GM12801 (cell line): ENCODE measurements around the gene ADD1.

ENCODE experiments used
- CTCF ChIP-seq: IDR thresholded peaks from one replicate; pipeline ENCODE4 v1.5.1; 2011; ENCODE audit warnings: control low read depth; ENCODE audit not compliant: insufficient read length; ENCODE audit errors: extremely low read depth

Gene ADD1

GRCh38 chr4:2816401-2816954 lies 27.2 kb upstream of the ADD1 start:
- TF ChIP-seq CTCF = no peak

- TF ChIP-seq CTCF = no peak
Measured at GRCh38 chr4:2817137-2817536, 26.5 kb upstream of the ADD1 start.

DNA sequence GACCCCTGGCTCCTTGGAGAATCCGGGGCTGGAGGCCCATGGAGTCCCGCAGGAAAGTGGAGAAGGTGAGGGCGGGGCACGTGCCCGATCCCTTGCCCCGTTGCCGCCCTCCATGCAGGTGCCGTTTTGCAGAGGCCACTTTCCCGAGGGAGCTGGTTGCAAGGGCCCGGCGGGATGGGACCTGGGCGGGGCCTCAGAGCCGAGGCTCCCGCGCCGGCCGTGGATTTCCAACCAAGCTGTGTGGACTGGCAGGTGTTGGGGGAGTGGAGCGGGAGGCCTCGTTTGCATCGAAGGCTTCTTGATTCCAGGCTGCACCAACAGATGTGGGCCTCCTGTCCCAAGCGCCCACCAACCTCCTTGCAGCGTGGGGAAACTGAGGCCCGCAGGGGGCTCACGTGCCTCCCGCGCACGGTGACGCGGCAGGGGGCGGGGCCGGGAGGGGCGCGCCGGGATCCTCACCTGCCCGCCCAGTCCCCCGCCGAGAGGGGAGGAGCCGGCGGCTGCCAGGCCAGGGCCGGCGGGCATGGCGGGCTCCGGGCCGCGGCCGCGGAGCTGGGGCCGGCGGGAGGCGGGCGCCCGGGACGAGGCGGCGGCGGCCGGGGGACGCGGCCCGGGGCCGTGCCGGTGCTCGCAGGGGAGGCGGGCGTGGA lies 25.8 kb upstream of the ADD1 start:
- TF ChIP-seq CTCF = no peak

- TF ChIP-seq CTCF = no peak
Measured at GRCh38 chr4:2818351-2818939, 25.2 kb upstream of the ADD1 start.

- TF ChIP-seq CTCF = no peak
Measured at GRCh38 chr4:2819244-2820215, 24.1 kb upstream of the ADD1 start.

DNA sequence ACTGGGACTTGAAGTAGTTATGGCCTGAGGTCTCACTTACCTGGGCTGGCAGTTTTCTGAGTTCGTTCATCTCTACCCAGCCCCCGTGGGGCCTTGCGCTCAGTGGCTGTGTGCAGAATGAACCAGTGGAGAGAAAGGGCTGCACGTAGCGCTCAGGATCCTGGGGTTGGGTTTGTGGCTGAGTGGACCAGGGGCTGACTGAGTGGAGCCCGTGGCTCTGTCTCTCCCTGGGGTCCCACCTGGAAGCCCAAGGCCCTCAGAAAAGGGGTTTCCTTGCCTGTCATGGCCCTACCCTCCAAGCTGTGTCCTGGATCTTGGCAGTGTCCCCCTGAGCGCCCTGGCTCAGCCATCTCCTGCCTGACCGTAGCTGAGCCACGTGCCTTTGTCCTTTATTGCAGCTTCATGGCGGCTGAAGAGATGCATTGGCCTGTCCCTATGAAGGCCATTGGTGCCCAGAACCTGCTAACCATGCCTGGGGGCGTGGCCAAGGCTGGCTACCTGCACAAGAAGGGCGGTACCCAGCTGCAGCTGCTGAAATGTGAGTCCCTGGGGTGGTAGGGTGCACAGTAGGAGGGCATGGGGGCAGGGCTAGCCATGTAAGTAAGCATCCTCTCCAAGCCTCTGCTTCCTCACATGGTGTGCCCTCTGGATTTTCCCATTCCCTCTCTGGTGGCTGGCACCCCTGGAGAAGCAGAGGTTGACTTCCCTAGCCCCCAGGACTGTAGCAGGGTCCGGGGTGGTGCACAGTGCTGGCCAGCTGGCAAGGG lies 23.2 kb upstream of the ADD1 start:
- no peak for TF ChIP-seq CTCF
